ENCODE data around the gene PPARA. TPM values are rescaled to one million over a fixed set of nuclear protein-coding genes. Genes with fewer than 3 reads are reported as not detected.

Gene PPARA
- total RNA-seq, 6 donors from 2014 or later = 10.2 to 27.0 (median 20.9) TPM

DNA sequence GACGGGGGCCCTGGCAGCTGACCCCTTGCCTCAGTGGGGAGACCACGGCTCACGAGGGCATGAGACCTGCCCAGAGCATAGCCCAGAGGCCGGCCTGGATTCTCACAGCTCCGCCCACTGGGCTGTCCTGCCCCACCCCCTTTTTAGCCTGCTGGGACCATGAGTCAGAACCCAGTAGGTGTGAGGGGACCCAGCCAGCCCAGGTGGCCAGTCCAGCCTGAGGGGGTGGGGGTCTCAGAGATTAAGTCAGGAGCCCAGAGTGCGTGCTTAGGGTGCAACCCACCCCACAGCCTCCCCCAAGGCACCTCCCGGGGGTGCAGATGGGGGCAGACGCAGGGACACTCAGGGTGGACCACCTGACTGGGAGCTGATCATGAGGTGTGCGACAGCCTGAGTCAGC is 40.1 kb upstream of the PPARA start:
- WGBS, 2 donors = 69 to 83% methylated on average over 6 to 7 of the region's 9 CpGs
- Histone ChIP-seq H3K4me1 (peaks cover 55 to 78% (median 59%) of the 10 kb centered on the region in 4 donors), H3K4me3 (no peak overlapping the region), H3K9me3 (no peaks in the 10 kb centered on the region), H3K27me3 (no peaks in the 10 kb centered on the region), H3K36me3 (peaks cover 3 to 85% (median 52%) of the 10 kb centered on the region in 4 donors), H3K27ac (peak overlapping the region; percentile 66 to 93 (median 86))
- peak in 1 of 2 donors; percentile 11 for ATAC-seq (ENCODE audit: low FRiP score in 2 of 2)
- no peak for TF ChIP-seq POLR2AphosphoS5 (IDR thresholded peaks at IDR 0.05)
- no peak for TF ChIP-seq EP300 (IDR thresholded peaks at IDR 0.05)
- no peak for TF ChIP-seq POLR2A (IDR thresholded peaks at IDR 0.05)
- no peak for DNase-seq

GRCh38 chr22:46111645-46112306 is 38.5 kb upstream of the PPARA start:
- WGBS, 2 donors = 71 to 74% methylated on average over 10 to 19 of the region's 20 CpGs
- no peaks in the 10 kb centered on the region for H3K9me3 ChIP-seq
- H3K36me3 ChIP-seq = peaks cover 3 to 71% (median 44%) of the 10 kb centered on the region in 4 donors
- DNase-seq = peak in 1 of 2 donors; percentile 78
- no peaks in the 10 kb centered on the region for H3K27me3 ChIP-seq
- no peak for TF ChIP-seq CTCF (IDR thresholded peaks at IDR 0.05)
- no peak for TF ChIP-seq EP300 (IDR thresholded peaks at IDR 0.05)
- no peak for TF ChIP-seq POLR2AphosphoS5 (IDR thresholded peaks at IDR 0.05)
- no peak for TF ChIP-seq POLR2A (IDR thresholded peaks at IDR 0.05)
- H3K27ac ChIP-seq = peak overlapping the region; percentile 27 to 93 (median 69)
- no peak overlapping the region for H3K4me3 ChIP-seq
- H3K4me1 ChIP-seq = peaks cover 52 to 75% (median 56%) of the 10 kb centered on the region in 4 donors
- ATAC-seq (ENCODE audit: low FRiP score in 2 of 2) = no peak

- peak in 1 of 2 donors; percentile 83 for DNase-seq
- WGBS, 2 donors = 79 to 83% methylated on average over 18 to 20 of the region's 20 CpGs
- no peak for ATAC-seq (ENCODE audit: low FRiP score in 2 of 2)
- Histone ChIP-seq H3K27ac (peak overlapping the region; percentile 27 to 93 (median 69)), H3K4me3 (no peak overlapping the region), H3K4me1 (peaks cover 47 to 71% (median 51%) of the 10 kb centered on the region in 4 donors), H3K9me3 (no peaks in the 10 kb centered on the region), H3K36me3 (peaks cover 3 to 69% (median 44%) of the 10 kb centered on the region in 4 donors), H3K27me3 (no peaks in the 10 kb centered on the region)
- TF ChIP-seq EP300 (IDR thresholded peaks at IDR 0.05) (no peak), CTCF (IDR thresholded peaks at IDR 0.05) (no peak), POLR2A (IDR thresholded peaks at IDR 0.05) (no peak), POLR2AphosphoS5 (IDR thresholded peaks at IDR 0.05) (no peak)
These were observed 37.9 kb upstream of the PPARA start for GRCh38 chr22:46112405-46112804.

- Histone ChIP-seq H3K27me3 (no peaks in the 10 kb centered on the region), H3K4me1 (peaks cover 38 to 62% (median 42%) of the 10 kb centered on the region in 4 donors), H3K4me3 (no peak overlapping the region), H3K27ac (peak overlapping the region; percentile 27 to 93 (median 69)), H3K36me3 (peaks cover 3 to 60% (median 41%) of the 10 kb centered on the region in 4 donors), H3K9me3 (no peaks in the 10 kb centered on the region)
- no peak for TF ChIP-seq POLR2A (IDR thresholded peaks at IDR 0.05)
- TF ChIP-seq EP300 (IDR thresholded peaks at IDR 0.05) = no peak
- no peak for TF ChIP-seq POLR2AphosphoS5 (IDR thresholded peaks at IDR 0.05)
- no peak for TF ChIP-seq CTCF (IDR thresholded peaks at IDR 0.05)
- WGBS, 2 donors = 84% methylated on average over 25 of the region's 25 CpGs; no CpG with 5 or more reads in 1 of the 2 donors
- ATAC-seq (ENCODE audit: low FRiP score in 2 of 2) = no peak
- DNase-seq = no peak
These were observed 37.0 kb upstream of the PPARA start for GRCh38 chr22:46113110-46113909.

DNA sequence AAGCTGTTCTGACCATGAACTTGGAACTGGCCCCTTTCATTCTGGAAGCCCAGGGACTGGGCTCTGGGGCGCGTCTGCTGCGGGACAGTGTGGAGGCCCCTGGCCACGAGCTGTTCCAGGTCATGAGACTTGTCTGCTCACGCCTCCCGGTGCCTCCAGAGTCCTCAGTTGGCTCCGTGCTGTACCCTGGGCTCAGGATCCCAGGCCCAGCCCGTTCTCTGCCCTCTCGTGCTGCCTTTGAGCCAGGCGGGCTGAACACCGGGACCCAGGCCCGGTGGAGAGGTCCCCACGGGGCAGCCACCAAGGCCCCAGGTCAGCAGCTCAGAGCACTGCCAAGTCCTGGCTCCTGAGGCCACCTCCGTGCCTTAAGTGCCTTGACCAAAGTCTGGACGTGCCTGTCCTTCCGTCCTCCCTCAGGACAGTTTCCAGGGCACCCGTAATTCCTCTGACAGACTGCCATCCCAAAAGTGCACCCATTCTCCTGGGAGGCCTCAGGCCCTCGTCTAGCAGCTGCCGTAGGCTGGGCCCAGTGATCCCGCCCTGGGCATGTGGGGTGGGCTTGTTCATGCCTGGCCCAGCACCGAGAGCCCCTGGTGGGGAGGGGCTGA is 36.3 kb upstream of the PPARA start:
- peaks cover 3 to 53% (median 38%) of the 10 kb centered on the region in 4 donors for H3K36me3 ChIP-seq
- no peaks in the 10 kb centered on the region for H3K9me3 ChIP-seq
- DNase-seq = peak in 1 of 2 donors; percentile 76
- no peak for ATAC-seq (ENCODE audit: low FRiP score in 2 of 2)
- H3K27me3 ChIP-seq = no peaks in the 10 kb centered on the region
- peaks cover 31 to 55% (median 35%) of the 10 kb centered on the region in 4 donors for H3K4me1 ChIP-seq
- WGBS, 2 donors = 51 to 88% methylated on average over 3 to 21 of the region's 21 CpGs
- no peak overlapping the region for H3K4me3 ChIP-seq
- peak overlapping the region; percentile 27 to 93 (median 69) for H3K27ac ChIP-seq
- TF ChIP-seq POLR2AphosphoS5 (IDR thresholded peaks at IDR 0.05) (no peak), CTCF (IDR thresholded peaks at IDR 0.05) (no peak), POLR2A (IDR thresholded peaks at IDR 0.05) (no peak)

Measured in upper lobe of left lung (tissue), 6 donors.